HG03060 (cell line): Measurements from ENCODE around the gene NTNG1.
"Not testable (repeated sequence)": the region's sequence is repeated elsewhere in the genome, so short reads cannot be mapped to it uniquely, and the experiment has no call there.

Source experiments
- ATAC-seq: cut with Tn5 transposase; IDR thresholded peaks from one replicate; pipeline ENCODE4 v1.9.1; 2021; ENCODE audit warnings: low read depth, moderate number of reproducible peaks; ENCODE audit not compliant: unreplicated experiment

The NTNG1 gene

DNA sequence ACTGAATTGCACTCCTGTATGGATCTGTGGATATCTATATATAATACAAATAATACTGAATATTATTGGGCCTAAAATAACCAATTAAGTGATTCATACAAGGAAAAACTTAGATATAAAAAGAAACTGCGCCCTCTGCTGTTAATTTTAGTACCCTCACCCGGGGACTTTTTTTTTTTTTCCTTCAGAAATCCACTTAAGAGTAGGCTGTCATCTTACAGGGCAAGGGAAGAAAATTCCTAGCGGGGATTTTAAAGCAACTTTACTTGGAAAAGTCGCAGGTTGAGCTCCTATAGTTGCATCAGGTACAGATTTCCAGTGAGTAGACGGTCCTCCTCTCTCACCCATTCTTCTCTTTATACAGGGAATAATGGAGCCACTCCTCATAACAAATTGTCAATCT, 1.3 kb downstream of the NTNG1 start:
- no peak for ATAC-seq

DNA sequence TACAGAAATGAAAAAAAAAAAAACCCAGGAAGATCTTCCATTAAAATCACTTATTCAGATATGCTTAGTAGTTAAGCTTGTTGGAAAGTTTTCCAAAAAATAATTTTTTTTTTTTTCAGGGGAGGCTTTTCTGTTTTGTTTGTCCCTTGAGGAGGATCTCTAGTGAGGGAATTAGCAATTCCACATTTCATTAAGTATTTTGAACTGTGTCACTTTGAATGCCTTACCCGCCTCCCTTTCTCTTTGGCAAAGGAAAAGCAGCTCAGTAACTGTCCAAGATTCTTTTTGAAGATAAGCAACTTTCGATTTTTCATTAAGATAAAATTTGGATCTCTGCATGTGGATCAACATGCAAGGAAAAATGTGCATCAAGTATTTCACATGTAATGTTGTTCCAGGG, 1.8 kb downstream of the NTNG1 start:
- no peak for ATAC-seq

DNA sequence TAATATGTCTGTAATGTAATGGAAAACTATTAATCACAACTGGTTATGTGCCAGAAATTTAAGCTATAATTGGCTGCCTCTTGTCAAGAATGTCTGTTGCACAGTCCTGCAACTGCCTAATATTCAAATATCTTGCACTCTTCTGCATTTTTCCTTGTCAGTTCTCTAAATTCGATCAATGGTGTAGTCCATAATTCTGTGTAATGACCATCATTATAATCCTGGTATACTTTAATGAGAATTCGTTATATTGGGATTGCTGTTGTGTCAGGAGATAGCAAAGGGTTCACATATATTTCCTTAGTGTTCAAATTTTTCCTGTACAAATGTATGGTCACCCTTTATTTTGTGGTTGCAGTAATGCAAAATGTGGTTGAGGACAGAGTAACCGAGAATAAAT, 4.8 kb downstream of the NTNG1 start:
- no peak for ATAC-seq

DNA sequence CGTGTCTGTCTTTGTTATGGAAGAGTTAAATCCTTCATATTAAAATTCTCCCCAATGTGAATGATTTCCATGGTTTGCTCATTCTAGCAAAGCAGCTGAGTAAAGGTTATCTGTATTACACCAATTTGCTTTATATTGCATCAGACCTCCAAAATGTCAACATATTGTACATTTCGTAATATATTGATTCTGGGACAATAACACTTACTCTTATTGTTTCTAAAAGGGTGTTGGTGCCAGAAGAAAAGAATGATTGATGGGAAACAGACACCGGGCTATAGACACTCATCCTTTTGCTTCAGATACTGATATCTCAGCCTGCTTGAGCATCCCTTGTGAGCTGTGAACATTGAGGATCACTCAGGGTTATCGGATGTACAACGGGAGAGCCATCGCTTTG, 7.0 kb downstream of the NTNG1 start:
- ATAC-seq = no peak

DNA sequence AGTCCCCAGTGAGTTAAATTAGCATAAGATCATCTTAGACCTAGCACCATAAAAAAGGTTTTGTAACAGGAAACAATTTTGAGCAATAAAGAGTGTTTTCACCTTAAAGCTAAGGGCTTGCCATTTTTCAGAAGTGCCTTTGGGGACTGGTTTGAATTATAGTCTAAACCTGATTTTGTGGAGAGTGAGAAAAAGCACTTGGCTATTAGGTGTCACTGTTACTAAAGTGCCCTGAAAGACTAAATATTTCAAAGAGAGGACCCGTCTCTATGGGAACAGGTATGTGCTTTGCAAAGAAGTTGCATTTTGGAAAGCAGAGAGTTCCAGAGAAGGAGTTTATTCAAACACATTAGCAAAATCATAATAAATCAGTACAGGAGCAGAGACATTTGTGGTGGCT, 9.1 kb downstream of the NTNG1 start:
- ATAC-seq = no peak

DNA sequence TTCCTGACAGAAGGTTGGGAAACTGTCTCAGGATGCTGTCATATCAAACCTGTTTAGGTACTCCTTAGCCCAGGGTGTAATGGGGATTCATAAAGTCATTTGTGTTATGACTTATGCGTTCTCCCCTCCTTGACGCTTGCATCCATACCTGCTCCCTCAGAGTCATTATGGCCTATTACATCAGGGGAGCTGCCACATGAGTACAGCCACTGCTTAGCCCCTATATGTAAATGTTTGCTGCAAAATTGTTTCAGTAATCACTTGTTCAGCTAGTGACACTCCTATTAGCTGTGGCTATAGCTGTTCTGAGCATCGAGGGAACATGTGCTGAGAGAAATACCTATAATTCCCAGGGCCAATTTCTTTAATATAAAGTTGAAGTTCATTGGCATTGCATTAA, 10.5 kb downstream of the NTNG1 start:
- no peak for ATAC-seq

- no peak for ATAC-seq
Measured at GRCh38 chr1:107152395-107152794, 11.6 kb downstream of the NTNG1 start.

DNA sequence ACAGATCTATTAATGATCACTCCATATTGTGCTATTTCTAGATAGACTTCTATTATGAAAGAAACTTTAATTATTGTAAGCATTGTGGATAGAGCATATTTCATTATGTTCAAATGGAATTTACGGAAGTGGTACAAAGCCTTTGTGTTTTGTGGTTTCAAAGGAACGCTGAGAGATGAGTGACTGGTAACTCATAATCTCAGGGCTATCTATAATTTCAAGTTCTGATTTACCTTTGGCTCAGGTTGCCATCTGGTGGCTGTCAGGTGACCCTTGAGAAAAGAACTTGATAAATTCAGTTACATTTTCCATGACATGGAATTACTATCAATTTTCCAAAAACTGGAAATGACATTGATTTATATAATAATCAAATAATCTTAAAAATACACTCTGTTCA, 12.2 kb downstream of the NTNG1 start:
- ATAC-seq = no peak

- no peak for ATAC-seq
Measured at GRCh38 chr1:107158496-107158895, 17.7 kb downstream of the NTNG1 start.

- no peak for ATAC-seq
Measured at GRCh38 chr1:107158991-107159390, 18.2 kb downstream of the NTNG1 start.

GRCh38 chr1:107162745-107163144, 21.9 kb downstream of the NTNG1 start:
- ATAC-seq = no peak

DNA sequence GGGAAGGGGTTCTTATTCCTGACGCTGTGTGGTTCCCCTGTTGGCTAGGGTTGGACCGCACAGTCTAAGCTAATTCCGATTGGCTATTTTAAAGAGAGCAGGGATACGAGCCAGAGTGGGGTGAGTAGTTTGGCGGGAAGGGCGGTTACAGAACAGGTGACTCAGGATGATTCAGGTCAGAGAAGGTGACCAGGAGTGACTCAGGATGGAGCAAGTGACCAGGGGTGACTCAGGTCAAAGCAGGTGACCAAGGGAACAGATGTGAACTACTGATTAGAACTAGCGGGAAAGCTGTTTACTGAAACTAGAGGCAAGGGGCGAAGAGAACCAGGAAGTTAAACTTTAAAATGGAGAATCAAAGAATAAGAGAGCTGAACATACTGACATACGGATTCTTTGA, 24.1 kb downstream of the NTNG1 start:
- ATAC-seq = not testable (repeated sequence)

- ATAC-seq = no peak
Measured at GRCh38 chr1:107169615-107170014, 28.8 kb downstream of the NTNG1 start.

DNA sequence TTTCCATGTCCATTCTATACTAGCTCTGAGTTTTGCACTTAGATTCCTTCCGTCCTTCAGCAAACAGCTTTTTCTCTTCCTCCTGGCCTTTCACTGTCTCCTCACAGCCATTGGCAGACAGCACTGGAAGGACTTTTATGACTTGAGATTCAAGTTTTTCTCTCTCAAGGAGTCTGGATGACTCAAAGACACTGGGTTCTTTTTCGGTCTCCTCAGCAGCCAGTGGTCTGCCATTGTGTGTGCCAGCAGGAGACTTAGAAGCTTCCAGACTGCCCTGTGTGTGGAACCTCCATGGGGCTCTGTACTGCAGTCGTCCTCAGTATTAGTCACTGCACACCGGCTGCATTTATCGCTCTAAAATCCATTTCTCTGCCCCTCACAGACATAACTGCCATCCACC, 30.5 kb downstream of the NTNG1 start:
- no peak for ATAC-seq

- no peak for ATAC-seq
Measured at GRCh38 chr1:107172450-107173170, 31.8 kb downstream of the NTNG1 start.

DNA sequence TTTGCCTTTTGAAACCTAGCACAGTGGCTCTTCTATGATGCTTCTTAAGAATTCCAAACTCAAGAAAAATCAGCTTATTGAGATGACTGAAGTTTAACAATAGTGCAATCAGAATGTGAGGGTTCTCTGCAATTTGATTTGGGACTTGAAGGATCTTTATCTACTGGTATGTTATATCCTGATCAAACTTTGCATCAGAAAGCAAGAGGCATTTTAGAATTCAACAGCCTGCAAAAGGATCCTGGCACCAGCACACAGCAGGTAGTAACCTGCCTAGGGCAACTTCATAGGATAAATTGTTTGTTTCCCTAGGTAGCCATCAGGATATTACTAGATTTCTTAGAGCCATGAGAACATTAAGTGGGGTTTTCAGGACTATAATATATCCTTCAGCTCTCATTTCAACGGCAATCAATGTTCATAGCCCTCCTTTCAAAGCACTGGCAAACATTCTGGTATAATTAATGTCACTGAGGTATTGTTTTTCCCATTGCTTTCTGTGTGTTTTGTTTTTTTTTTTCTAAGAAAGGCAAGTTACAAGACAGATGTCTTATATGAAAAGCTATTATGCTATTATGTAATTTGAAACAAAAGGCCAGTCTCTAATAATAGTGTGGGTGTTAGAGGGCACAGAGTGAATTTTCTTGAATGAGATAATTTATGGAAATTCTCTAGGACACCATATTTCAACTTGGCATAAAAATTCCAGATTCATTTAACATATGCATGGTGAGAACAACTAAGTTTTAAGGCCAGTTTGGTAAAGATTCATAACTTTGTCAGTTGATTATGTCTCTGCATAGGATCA, 34.5 kb downstream of the NTNG1 start:
- no peak for ATAC-seq

DNA sequence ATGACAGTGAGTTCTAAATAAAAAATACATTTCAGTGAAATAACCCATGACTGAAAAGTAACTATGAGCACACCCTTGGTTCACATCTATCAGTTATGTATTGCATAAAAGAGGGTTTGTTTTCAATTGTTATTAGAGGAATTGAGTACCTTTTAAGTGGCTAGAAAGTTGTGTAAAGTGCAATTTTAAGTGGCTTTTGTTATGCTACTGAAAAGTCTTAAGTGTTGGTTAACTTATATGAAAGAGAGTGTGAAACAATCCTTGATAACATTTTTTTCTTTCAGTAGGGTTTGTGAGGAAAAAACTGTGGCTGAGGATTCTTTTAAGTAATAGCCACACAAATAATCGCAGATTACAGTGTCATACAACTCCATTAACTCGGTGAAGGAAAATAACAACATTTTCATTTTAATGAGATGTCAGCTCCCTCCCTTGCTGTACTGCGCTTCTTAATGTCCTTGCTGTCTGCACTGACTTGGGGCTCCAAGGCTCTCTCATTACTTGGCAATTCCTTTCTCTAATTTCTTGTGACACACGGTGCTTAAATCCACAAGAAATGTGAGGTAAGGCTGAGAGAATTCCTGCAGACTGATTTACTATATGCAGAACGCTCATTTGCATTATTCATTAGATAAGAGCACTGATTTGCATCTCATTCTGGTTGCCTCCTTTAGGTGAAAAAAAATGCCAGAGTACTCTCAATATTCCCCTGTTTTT, 40.6 kb downstream of the NTNG1 start:
- ATAC-seq = no peak

DNA sequence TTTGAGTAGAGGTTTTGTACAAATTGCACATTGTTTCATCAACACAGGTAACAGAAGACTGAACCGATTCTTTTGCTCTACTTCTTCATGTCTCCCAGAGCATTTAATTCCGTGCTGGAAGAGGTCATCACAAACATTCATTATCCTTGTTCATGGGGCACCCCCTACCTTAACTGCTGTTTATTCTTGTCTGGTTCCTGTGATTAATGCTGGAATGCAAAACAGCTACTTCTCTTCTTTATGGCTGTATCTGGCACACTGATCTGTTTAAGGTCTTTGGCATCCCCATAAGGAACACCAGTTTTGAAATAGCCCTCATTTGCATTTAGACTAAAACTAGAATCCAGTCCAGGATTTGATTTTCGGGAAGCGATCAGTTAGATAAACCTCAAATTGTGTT, 42.2 kb downstream of the NTNG1 start:
- no peak for ATAC-seq

DNA sequence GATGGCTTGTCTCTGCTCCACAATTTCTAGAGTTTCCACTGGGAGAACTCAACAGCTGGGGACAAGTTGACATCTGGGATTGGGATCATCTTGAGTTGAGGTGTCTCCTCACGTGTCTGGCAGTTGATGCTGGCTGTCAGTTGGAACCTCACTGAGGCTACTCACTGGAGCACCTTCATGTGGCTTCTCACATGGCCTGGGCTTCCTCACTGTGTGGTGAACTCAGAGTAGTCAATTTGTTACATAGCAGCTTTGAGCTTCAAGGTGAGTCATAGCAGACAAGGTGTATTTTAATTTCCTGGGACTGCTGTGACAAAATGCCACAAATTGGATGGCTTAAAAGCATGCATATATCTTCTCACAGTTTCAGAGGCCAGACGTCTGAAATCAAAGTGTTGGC, 44.0 kb downstream of the NTNG1 start:
- no peak for ATAC-seq

- ATAC-seq = no peak
Measured at GRCh38 chr1:107187399-107187798, 46.6 kb downstream of the NTNG1 start.

DNA sequence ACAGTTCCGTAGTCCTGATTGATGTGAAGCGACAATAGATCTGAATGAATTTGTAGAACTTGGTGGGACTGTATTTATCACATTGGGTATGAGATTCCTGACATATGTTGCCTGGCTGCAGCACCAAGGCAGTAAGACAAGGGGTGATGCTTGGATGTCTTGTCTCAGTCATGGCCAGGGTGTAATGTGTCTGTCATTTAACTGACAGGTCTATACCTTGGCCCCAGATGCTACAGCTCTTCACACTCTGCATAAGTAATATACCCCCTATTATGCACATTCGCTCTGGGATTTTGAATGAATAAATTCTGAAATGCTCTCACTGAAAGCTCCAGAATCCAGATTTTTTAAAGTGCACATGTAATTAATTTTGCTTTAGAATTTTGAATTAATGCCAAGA, 47.3 kb downstream of the NTNG1 start:
- no peak for ATAC-seq

DNA sequence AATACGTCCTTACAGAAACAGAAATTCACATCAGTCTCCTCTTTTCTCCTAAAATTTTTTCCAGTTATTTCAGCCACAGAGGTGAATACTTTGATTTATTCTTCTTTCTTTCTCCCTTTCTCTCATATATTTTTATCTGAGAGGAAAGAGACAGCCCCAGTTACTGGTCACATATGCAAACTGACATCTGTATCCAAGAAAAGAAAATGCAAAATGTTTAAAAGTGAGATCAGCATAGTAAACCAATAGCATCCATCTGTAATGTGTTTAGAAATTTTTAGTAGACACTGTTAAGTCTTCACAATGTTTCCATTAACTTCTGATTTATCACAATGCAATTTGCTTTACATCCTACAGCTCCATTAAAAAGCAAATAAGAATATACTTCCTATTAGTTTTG, 53.5 kb downstream of the NTNG1 start:
- ATAC-seq = no peak
